ENCODE measurements around the gene ZNF831.

The ZNF831 gene

DNA sequence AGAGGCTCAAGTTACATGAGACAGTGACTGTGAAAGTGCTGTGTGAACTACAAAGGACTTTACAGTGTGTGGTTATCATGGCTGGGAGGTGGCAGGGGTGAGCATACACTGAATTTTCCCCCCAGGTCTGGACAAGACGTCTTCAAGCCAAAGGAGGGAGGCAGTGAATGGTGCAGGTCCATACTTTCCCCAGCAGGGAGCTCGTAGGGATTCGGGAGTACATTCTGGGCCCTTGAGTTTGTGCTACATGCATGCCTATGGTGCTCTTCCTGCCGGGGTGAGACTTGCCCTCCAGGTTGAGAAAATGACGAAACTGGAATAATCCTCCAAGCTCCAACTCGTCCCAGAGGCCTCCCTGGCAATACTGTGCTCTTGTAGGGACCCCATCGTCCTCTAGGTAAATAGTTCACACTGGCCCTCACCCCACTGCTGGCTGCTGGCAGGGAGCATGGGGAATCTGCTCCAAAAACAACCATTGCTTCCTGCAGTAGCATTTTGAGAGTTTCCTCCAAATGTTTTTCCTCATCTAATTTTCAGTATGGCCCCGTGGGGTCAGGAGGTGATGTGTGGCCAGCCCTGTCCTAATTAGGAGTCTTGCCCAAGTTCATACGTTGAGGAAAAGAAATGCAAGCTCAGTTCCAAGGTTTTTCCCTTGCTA lies 57.6 kb downstream of the ZNF831 start:
- DNase-seq (ENCODE audit: low spot score in 2 of 2) (no peak), ATAC-seq (no peak)
- no peaks in the 10 kb centered on the region for H3K9me3 Mint-ChIP-seq
- H3K4me3 Mint-ChIP-seq = peak overlapping the region; percentile 65
- H3K4me1 Mint-ChIP-seq = peaks cover 25% of the 10 kb centered on the region
- H3K27ac Mint-ChIP-seq = no peak overlapping the region
- H3K36me3 Mint-ChIP-seq = peaks cover 15% of the 10 kb centered on the region

DNA sequence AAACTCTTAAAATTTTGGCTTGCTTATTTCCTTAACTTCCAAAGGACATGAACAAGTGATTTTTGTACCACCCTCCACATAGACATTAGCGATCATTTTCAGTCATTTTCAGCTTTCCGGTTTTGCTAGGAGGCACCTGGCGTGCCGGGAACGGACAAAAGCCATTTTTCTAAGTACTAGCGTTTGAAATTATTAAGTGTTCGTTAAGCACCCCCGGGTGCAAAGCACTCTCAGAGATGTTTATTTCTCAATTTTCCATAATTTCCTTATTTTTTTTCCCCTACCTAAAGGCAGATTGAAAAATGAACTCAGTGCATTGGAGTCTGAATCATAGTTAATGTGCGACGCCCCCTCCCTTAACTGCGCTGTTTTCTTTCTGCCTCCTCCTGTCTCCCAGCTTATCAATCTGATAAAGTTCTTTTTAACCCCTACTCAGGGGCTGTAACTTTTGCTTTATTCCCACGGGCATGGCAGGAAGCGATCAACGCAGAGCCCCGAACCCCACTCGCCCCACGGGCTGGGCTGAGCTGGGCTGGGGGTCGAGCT lies 58.2 kb downstream of the ZNF831 start:
- peaks cover 21% of the 10 kb centered on the region for H3K4me1 Mint-ChIP-seq
- H3K9me3 Mint-ChIP-seq = no peaks in the 10 kb centered on the region
- peaks cover 18% of the 10 kb centered on the region for H3K36me3 Mint-ChIP-seq

DNA sequence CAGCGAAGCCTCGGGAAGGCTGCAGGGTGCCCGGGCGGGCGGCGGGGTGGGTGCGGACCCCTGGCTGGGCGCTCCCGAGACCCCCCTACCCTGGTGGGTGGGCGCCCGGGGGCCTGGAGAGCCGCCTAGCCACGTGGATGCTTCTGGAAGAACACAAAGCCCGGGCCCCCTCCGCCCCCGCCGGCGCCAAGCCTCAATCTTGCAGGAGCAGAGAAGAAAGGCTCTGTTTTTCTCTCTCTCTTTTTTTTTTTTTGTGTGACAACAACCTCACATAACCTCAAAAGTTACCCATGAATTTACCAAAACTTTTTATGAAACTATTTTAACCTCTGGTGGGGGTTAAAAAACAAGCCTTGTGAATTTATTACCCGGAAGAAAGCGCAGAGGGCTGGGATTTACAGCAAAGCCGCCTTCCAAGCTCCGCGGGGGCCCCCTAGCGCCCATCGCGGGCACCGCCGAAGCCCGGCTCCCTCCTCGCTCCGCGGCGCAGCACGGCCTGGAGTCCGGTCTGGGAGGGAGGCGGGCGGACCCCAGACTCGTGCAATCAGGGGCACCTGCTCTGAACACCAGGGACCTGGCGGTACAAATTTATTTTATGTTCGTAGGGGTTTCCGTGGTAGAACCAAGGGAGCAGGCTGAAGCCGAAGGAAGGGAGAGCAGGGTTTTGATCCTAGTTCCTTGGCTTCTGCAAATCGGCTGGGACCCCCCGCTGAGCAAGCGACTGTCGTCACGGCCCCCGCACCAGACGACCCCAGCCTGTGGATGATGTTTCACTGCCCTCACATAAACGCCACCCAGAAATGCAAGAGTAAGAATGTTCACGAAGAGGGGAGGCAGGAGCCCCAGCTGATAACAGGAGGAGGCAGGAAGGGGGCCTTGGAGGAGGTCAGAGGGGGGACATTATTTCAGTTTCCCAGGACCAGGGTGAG lies 58.9 kb downstream of the ZNF831 start:
- ATAC-seq (peak; percentile 93), DNase-seq (ENCODE audit: low spot score in 2 of 2) (peak; percentile 90 to 91)
- H3K36me3 Mint-ChIP-seq = peaks cover 24% of the 10 kb centered on the region
- H3K9me3 Mint-ChIP-seq = no peaks in the 10 kb centered on the region
- H3K27ac Mint-ChIP-seq = peak overlapping the region; percentile 68
- peak overlapping the region; percentile 65 for H3K4me3 Mint-ChIP-seq
- H3K4me1 Mint-ChIP-seq = peaks cover 21% of the 10 kb centered on the region

More for the DNA sequence above, 58.2 kb downstream of the ZNF831 start:
- no peak for ATAC-seq
- DNase-seq (ENCODE audit: low spot score in 2 of 2) = no peak
- Mint-ChIP-seq H3K27ac (no peak overlapping the region), H3K4me3 (peak overlapping the region; percentile 65)

DNA sequence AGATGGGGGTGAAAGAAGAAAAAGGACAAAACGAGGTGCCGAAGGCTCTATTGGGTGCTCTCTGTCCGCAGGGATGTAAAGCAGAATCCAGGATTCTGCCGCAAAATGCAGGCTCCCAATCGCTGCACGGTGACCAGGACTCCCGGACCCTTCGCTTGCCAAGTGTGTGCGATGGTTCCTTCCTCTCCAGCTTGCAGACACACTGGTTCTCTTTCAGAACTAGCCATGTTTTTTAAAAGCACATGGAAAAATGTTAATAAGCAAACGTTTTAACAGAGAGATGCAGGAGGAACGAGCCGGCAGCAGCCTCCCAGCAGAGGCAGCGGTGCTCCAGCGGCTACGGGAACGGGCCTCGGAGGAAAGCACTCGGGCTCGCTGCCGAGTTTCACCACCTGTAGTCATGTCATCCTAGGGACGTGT lies 59.6 kb downstream of the ZNF831 start:
- Mint-ChIP-seq H3K4me3 (no peak overlapping the region), H3K9me3 (no peaks in the 10 kb centered on the region), H3K4me1 (peaks cover 21% of the 10 kb centered on the region), H3K27ac (peak overlapping the region; percentile 68), H3K36me3 (peaks cover 24% of the 10 kb centered on the region)
- ATAC-seq (no peak), DNase-seq (ENCODE audit: low spot score in 2 of 2) (no peak)

DNA sequence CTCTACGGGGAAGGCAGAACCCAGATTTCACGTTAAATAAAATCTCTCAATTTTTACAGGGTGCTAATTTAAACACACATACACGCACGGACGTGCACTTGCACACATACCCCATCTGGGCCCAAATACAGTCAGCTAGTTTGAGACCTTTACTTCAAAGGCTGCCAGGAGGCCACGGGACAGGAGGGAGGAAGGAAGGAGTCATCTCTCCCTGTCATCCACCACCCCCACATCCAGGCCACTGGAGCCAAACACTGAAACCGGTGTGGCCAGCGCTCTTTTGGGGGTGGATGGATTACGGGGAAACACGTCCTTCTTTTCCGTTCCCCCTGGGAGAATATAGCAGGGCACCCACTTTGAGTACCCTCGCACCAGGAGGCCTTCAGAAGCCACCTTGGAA lies 60.1 kb downstream of the ZNF831 start:
- no peaks in the 10 kb centered on the region for H3K9me3 Mint-ChIP-seq
- ATAC-seq (no peak), DNase-seq (ENCODE audit: low spot score in 2 of 2) (no peak)
- peaks cover 28% of the 10 kb centered on the region for H3K36me3 Mint-ChIP-seq
- H3K4me3 Mint-ChIP-seq = no peak overlapping the region
- peaks cover 21% of the 10 kb centered on the region for H3K4me1 Mint-ChIP-seq
- no peak overlapping the region for H3K27ac Mint-ChIP-seq

DNA sequence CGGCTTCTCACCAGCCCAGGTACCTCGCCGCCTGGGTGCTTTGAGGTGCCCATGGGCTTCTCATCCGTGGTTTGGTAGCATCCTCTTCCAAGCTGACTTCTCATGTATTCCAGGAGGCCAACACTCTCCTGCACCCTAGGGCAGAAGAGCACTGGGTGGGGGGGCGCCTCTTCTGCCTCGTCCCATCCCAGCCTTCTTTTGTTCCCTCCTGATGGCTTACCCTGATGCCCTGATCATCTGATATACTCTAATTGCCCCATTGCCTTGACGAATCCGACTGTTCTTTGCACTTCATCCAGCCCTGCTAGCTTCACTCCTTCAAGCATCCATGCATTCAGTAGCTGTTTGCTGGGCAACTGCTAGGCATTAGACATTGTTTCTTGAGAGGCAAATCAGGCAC lies 60.6 kb downstream of the ZNF831 start:
- Mint-ChIP-seq H3K4me3 (no peak overlapping the region), H3K27ac (no peak overlapping the region), H3K4me1 (peaks cover 21% of the 10 kb centered on the region), H3K9me3 (no peaks in the 10 kb centered on the region), H3K36me3 (peaks cover 32% of the 10 kb centered on the region)
- ATAC-seq (no peak), DNase-seq (ENCODE audit: low spot score in 2 of 2) (no peak)

DNA sequence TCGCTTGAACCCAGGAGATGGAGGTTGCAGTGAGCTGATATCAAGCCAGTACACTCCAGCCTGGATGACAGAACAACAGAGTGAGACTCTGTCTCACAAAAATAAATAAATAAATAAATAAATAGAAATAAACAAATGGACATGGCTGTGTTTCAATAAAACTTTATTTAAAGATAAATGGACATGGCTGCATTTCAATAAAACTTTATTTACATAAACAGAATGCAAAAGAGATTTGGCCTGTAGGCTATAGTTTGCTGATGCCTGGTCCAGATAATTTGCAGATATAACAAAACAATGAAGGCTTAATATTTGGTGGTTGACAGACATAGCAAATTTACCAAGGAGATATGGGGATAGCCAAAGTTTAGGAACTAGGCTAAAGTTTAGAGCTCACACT lies 66.8 kb downstream of the ZNF831 start:
- Mint-ChIP-seq H3K4me1 (peaks cover 7% of the 10 kb centered on the region), H3K4me3 (no peak overlapping the region), H3K36me3 (peaks cover 33% of the 10 kb centered on the region), H3K9me3 (no peaks in the 10 kb centered on the region), H3K27ac (no peak overlapping the region)
- DNase-seq (ENCODE audit: low spot score in 2 of 2) (no peak), ATAC-seq (no peak)

DNA sequence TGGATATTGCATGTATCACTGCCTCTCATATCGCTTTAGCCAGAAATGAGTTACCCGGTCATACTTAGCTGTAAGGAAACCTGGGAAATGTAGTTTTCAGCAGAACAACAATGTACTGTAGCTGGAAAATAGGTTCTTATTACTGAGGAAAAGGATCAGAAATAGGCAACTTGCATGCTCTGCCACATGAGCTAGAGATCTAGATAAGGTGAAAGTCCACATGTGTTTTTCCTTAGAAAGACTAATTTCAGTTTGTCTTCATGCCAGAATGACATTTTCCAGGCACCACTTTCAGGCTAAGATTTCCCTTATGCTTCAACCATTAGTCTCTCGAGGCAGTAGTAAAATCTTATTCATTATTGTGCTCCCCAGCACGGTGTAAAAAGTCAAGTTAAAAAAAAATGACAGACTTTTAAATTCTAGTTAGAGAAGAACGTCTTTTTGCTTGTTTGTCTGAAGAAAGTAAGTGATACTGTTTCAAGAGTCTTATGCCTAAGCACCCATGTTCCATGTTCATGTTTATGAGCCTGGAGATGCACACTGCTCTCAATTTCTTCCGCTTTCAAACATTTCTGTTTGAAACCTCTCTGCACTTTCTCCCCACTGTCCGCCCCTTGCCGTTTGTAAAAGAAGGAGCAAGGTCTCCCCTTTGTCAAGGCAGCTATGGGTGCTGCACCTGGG lies 67.6 kb downstream of the ZNF831 start:
- Mint-ChIP-seq H3K9me3 (no peaks in the 10 kb centered on the region), H3K4me3 (no peak overlapping the region), H3K4me1 (peaks cover 9% of the 10 kb centered on the region), H3K27ac (no peak overlapping the region), H3K36me3 (peaks cover 27% of the 10 kb centered on the region)
- no peak for DNase-seq (ENCODE audit: low spot score in 2 of 2)
- no peak for ATAC-seq

DNA sequence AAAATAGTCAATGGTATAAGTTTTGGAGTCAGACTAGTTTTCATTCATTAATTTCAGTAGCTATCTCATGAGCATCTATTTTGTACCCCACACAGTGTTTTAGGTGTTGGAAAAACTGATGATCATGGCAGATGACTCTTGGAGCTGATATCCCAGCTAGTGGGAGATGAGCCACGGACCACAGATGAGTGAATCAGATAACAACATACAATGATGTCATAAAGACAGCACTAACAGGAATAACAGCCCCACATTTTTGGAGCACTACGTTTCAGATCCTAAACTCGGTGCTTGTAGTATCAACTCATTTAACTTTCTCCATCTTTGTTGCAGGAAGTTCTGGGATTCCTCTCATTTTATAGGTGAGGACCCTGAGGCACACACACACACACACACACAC lies 69.0 kb downstream of the ZNF831 start:
- no peak for DNase-seq (ENCODE audit: low spot score in 2 of 2)
- Mint-ChIP-seq H3K4me3 (no peak overlapping the region), H3K27ac (no peak overlapping the region), H3K36me3 (peaks cover 15% of the 10 kb centered on the region), H3K9me3 (no peaks in the 10 kb centered on the region), H3K4me1 (peaks cover 9% of the 10 kb centered on the region)
- peak; percentile 34 for ATAC-seq

DNA sequence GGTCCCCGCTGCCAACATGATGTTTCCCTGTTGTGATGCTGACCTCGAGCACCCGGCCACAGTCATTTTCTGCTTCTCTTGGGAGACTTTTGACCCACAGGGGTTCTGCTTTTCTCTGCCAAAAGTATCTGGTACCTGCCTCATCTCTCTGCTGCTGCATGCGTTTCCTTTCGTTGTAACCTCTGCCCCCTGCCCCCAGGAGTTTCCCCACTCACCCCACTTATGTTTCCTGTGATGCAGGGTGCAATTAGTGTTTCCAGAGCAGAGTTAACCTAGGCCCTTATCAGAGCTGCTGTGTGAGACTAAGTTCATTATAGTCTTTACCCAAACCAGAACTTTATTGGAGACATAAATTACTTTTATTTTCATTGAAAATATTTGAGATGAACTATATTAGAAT lies 71.6 kb downstream of the ZNF831 start:
- Mint-ChIP-seq H3K36me3 (peaks cover 26% of the 10 kb centered on the region), H3K9me3 (no peaks in the 10 kb centered on the region), H3K27ac (peak overlapping the region; percentile 78), H3K4me1 (peaks cover 9% of the 10 kb centered on the region), H3K4me3 (no peak overlapping the region)
- DNase-seq (ENCODE audit: low spot score in 2 of 2) (no peak), ATAC-seq (peak; percentile 44)

DNA sequence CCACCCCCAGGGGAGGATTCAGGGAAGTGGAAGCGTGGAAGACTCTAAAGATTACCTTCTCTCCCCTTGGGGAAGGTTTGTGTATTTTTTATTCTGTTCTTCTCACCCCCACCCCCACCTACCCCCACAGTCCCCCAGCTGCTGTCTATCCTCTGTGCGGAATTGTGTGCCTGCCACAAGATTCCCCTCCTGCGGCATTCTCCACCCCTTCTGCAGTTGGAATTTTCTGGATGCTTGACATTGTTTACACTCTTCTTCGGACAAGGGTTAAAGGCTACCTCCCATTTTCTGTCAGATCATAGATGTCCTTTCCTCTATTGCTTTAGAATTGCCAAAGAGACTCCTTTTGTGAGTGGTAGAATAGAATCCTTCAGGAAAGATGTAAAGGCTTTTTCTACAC lies 76.4 kb downstream of the ZNF831 start:
- Mint-ChIP-seq H3K9me3 (no peaks in the 10 kb centered on the region), H3K36me3 (peaks cover 52% of the 10 kb centered on the region), H3K4me1 (peaks cover 12% of the 10 kb centered on the region), H3K27ac (no peak overlapping the region), H3K4me3 (no peak overlapping the region)
- no peak for ATAC-seq
- DNase-seq (ENCODE audit: low spot score in 2 of 2) = no peak

DNA sequence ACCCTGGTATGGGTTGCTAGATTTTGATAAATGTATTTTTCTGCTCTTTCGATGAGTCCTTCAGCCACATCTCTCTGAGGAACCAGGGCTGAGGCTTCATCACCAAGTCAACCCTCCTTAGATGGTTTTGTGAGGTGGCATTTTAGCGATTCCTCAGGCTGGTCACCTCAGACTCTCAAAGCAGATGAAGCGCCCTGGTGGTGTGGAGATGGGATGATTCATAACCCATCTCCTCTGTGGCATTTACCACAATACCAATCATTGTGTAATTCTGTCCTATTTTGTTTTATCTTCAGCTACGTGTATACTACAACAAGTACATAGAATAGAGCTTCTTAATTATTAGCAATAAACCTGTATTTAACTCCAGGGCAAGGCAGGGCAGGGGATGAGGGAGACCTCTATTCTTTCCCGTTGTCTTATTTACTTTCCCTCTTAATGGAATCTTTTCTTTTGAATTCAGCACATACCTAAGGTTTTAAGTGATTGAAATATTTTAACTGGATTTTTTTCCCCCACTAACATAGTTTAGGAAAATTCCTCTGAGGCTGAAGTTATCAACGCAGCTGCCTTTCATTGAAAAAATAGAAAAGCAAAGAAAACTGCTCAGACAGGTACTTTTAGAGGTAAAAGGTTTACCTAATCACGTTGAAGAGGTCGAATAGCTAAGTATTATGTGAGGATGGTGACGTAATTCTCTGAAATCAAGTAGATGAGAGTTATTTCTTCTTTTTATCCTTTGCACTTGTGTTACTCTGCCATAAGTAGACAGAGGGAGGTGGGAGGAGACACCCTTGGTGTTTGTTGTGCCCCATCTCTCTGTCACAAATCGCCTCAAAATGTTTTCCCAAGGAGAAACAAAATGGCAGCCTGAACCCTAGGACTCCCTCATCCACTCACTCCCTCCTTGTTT lies 79.3 kb downstream of the ZNF831 start:
- DNase-seq (ENCODE audit: low spot score in 2 of 2) (peak in 1 of 2 donors; percentile 70), ATAC-seq (peak; percentile 100)
- no peak overlapping the region for H3K4me3 Mint-ChIP-seq
- no peaks in the 10 kb centered on the region for H3K9me3 Mint-ChIP-seq
- peaks cover 7% of the 10 kb centered on the region for H3K4me1 Mint-ChIP-seq
- H3K36me3 Mint-ChIP-seq = peaks cover 64% of the 10 kb centered on the region
- no peak overlapping the region for H3K27ac Mint-ChIP-seq

DNA sequence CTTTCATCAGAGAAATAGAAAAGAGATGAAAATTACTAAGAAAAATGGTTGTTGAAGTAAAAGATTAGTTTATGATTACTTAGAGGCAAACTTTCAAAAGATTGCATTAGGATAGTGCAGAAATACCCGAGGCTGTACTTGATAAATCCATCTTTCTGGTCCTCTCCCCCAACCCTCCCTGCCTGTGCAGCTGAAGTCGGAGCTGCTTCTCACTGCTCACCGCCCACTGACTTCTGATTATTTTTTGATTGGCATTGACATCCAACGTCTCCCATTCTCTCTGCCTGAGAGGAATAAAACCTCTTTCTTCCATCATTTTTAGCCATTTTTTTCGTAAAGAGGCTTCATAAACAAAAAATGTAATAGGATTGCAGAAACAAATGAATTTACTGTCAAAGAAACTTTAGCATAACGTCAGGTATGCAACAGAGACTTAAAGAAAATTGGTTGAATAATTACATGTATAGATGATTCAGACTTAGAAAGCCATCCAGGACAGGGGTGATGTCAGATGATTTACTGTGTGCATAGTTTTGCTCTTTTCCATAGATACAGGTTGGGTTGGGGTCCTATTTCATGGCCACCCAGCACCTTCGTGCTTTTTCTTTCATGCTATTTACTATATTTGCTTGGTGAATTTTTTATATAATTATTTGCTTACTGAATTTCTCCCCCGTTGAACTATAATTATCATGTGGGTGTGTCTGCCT lies 83.2 kb downstream of the ZNF831 start:
- Mint-ChIP-seq H3K36me3 (peaks cover 49% of the 10 kb centered on the region), H3K4me3 (no peak overlapping the region)

More for the DNA sequence above, 83.2 kb downstream of the ZNF831 start:
- no peak for ATAC-seq
- H3K9me3 Mint-ChIP-seq = peaks cover 5% of the 10 kb centered on the region
- H3K4me1 Mint-ChIP-seq = peaks cover 26% of the 10 kb centered on the region
- no peak overlapping the region for H3K27ac Mint-ChIP-seq
- DNase-seq (ENCODE audit: low spot score in 2 of 2) = no peak

Data from stimulated activated effector memory CD8-positive, alpha-beta T cell treated with anti-CD3 and anti-CD28 coated beads, Interleukin-12 subunit alpha, Interleukin-12 subunit beta, amount 100 ng/mL, for 72 hours (primary cell).